Measurements from ENCODE around the gene NAALADL2.
"Not testable (repeated sequence)": the region's sequence is repeated elsewhere in the genome, so short reads cannot be mapped to it uniquely, and the experiment has no call there.

Gene NAALADL2

GRCh38 chr3:175270198-175270837 is 411.2 kb downstream of the NAALADL2 start:
- Histone ChIP-seq H3K4me3 (ENCODE audit: low read depth, low read length) (no peak overlapping the region), H3K27ac (no peak overlapping the region), H3K36me3 (replicated peaks) (no peaks in the 10 kb centered on the region), H3K27me3 (replicated peaks) (no peaks in the 10 kb centered on the region)
- TF ChIP-seq CTCF (IDR thresholded peaks at IDR 0.05; ENCODE audit: low read depth, low read length, missing control alignments) = no peak
- in situ Hi-C loops (cut with HindIII; ENCODE audit: low pct_ligation_motif_present, low sequenced_read_pairs) = no loop called here
- DNase-seq = no peak

GRCh38 chr3:175270866-175271265 is 411.7 kb downstream of the NAALADL2 start:
- DNase-seq = no peak
- H3K27me3 ChIP-seq (replicated peaks) = no peaks in the 10 kb centered on the region
- in situ Hi-C loops (cut with HindIII; ENCODE audit: low pct_ligation_motif_present, low sequenced_read_pairs) = no loop called here
- no peak for TF ChIP-seq CTCF (IDR thresholded peaks at IDR 0.05; ENCODE audit: low read depth, low read length, missing control alignments)
- H3K27ac ChIP-seq = no peak overlapping the region
- H3K4me3 ChIP-seq (ENCODE audit: low read depth, low read length) = no peak overlapping the region
- H3K36me3 ChIP-seq (replicated peaks) = no peaks in the 10 kb centered on the region

- DNase-seq; H3K36me3 ChIP-seq (replicated peaks); in situ Hi-C loops (cut with HindIII; ENCODE audit: low pct_ligation_motif_present, low sequenced_read_pairs); H3K27ac ChIP-seq; H3K4me3 ChIP-seq (ENCODE audit: low read depth, low read length); H3K27me3 ChIP-seq (replicated peaks): not testable (repeated sequence)
Observed at GRCh38 chr3:175271465-175271864, 412.3 kb downstream of the NAALADL2 start.

GRCh38 chr3:175272392-175272791 is 413.3 kb downstream of the NAALADL2 start:
- no peak for DNase-seq
- Histone ChIP-seq H3K4me3 (ENCODE audit: low read depth, low read length) (no peak overlapping the region), H3K27ac (no peak overlapping the region), H3K27me3 (replicated peaks) (no peaks in the 10 kb centered on the region), H3K36me3 (replicated peaks) (no peaks in the 10 kb centered on the region)
- no peak for TF ChIP-seq CTCF (IDR thresholded peaks at IDR 0.05; ENCODE audit: low read depth, low read length, missing control alignments)
- in situ Hi-C loops (cut with HindIII; ENCODE audit: low pct_ligation_motif_present, low sequenced_read_pairs) = no loop called here

GRCh38 chr3:175273573-175273972 is 414.4 kb downstream of the NAALADL2 start:
- H3K36me3 ChIP-seq (replicated peaks) = no peaks in the 10 kb centered on the region
- no peaks in the 10 kb centered on the region for H3K27me3 ChIP-seq (replicated peaks)
- no peak overlapping the region for H3K4me3 ChIP-seq (ENCODE audit: low read depth, low read length)
- H3K27ac ChIP-seq = no peak overlapping the region
- DNase-seq = no peak
- in situ Hi-C loops (cut with HindIII; ENCODE audit: low pct_ligation_motif_present, low sequenced_read_pairs) = no loop called here
- TF ChIP-seq CTCF (IDR thresholded peaks at IDR 0.05; ENCODE audit: low read depth, low read length, missing control alignments) = no peak

GRCh38 chr3:175274056-175274455 is 414.9 kb downstream of the NAALADL2 start:
- no peak overlapping the region for H3K27ac ChIP-seq
- TF ChIP-seq CTCF (IDR thresholded peaks at IDR 0.05; ENCODE audit: low read depth, low read length, missing control alignments) = no peak
- in situ Hi-C loops (cut with HindIII; ENCODE audit: low pct_ligation_motif_present, low sequenced_read_pairs) = no loop called here
- H3K27me3 ChIP-seq (replicated peaks) = no peaks in the 10 kb centered on the region
- DNase-seq = no peak
- H3K4me3 ChIP-seq (ENCODE audit: low read depth, low read length) = no peak overlapping the region
- H3K36me3 ChIP-seq (replicated peaks) = no peaks in the 10 kb centered on the region
